Effector CD4-positive, alpha-beta T cell (primary cell): ENCODE measurements around the gene HMGB4.

Source experiments
- DNase-seq: peaks from one replicate; pipeline ENCODE4 v3.0.0-alpha.2; 2020

Gene HMGB4

DNA sequence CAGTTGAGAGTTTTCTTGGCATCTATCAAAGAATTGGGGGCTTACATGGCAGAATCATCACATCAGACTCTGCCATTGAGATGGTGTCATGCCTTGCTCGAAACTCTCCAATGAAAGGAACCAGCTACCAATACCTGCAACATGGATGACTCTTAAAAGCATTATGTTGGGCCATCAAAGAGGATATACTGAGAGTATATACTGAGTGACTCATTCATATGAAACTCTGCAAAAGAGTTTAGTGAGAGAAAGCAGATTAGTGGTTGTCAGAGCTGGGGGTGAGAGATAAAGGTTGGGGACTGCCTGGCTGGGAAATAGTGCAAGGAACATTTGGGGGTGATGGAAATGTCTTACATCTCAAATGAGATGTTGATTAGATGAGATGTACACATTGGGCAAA lies 14.7 kb upstream of the HMGB4 start:
- no peak for DNase-seq

- no peak for DNase-seq
Observed at GRCh38 chr1:33850481-33850880, 13.4 kb upstream of the HMGB4 start.

- DNase-seq = no peak
Observed at GRCh38 chr1:33852711-33853110, 11.2 kb upstream of the HMGB4 start.

DNA sequence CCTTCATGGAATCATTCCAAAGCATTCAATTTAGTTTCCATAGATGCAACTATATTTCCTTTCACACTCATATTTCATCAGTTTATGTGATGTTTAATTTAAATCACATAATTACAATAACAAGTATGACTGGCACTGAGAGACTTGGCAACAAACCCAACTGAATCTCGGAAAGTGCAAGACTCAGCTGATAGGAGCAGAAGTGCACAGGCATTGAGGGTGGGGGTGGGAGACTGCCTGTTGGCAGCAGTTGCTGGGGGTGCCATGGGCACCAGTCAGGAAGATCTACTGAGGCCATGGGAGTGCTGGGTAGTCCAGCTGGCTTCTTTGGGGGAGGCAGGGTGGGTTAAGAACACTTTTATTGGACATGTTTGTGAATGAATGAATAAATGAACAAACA lies 10.4 kb upstream of the HMGB4 start:
- no peak for DNase-seq

DNA sequence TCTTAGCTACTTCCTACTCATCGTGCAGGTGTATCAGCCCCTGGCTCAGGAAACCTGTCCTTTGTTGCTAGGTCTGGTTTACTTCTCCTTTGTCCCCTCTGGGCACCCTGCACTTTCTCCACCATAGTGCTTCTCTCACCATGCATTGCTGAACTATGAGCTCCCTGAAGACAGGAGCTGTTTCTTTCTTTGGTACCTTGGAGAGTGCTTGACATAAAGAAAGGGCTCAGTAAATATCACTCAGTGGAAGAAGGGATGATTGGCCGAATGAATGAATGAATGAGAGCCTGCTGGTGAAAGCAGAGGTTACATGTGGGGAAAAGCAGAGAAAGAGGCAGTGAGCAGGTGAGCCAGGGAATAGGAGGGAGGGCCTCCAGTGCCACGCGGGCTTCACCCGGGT lies 9.8 kb upstream of the HMGB4 start:
- DNase-seq = no peak

GRCh38 chr1:33860671-33861070 lies 3.2 kb upstream of the HMGB4 start:
- no peak for DNase-seq

- DNase-seq = no peak
Observed at GRCh38 chr1:33864460-33865389, 846 bp downstream of the HMGB4 start.

DNA sequence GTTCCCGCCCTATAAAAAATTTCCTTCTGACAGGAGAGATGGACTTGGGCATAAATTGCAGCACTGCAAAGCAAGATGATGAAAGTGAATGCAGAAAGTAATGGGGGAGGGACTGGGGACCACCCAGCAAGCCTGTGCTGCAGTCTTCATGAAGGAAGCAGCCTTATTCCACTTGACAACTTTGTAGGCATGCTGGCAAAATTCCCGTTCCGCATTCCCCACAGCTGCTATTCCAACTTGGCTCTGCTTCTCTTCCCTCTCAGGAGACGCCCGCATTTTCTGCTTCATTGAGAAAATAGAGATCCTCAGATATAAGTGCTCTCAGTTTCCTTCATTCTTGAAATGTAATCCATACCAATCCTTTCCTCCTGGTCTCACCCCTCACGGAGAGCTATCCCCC lies 2.4 kb downstream of the HMGB4 start:
- no peak for DNase-seq

- no peak for DNase-seq
Observed at GRCh38 chr1:33867684-33868083, 3.8 kb downstream of the HMGB4 start.

GRCh38 chr1:33872275-33872674 lies 8.4 kb downstream of the HMGB4 start:
- DNase-seq = no peak

- no peak for DNase-seq
Observed at GRCh38 chr1:33872683-33873082, 8.8 kb downstream of the HMGB4 start.

DNA sequence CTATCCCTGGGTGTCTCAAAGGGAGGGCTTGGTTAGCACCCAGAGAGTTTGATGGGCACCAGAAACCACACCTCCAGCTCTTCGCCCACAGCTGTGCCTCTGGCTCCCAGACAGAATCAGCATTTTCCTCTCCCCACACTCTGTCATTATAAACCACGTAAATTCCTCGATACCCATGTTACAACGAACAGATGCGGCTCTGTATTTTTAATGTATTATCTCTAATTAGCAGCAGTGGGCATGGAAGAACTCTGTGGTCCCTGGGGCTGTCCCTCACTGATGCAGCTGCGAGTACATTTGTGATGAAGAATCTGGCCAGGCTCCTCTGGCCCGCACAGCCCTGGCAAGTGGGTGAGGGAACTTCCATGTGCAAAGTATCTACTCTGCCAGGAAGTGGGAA lies 10.8 kb downstream of the HMGB4 start:
- DNase-seq = no peak

DNA sequence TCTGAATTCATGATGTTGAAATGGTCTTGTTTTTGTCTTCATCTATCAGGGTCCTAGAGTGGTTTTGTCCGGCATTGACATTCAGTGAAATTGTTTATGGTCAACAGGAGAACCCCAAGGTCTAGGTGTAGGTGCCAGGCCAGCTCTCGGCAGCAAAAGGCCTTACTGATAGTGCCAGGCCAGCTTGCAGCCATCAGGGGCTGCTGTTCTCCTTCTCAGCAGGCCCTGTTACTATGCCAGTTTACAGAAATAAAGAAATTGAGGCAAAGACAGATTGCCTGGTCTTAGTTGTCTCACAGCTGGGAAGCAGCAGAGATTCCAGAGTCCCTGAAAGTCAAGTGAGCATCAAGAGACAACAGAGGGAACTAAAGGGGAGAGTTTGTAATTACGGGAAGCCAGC lies 12.0 kb downstream of the HMGB4 start:
- no peak for DNase-seq

GRCh38 chr1:33876970-33877650 lies 13.2 kb downstream of the HMGB4 start:
- no peak for DNase-seq

- DNase-seq = no peak
Observed at GRCh38 chr1:33878392-33878791, 14.5 kb downstream of the HMGB4 start.

DNA sequence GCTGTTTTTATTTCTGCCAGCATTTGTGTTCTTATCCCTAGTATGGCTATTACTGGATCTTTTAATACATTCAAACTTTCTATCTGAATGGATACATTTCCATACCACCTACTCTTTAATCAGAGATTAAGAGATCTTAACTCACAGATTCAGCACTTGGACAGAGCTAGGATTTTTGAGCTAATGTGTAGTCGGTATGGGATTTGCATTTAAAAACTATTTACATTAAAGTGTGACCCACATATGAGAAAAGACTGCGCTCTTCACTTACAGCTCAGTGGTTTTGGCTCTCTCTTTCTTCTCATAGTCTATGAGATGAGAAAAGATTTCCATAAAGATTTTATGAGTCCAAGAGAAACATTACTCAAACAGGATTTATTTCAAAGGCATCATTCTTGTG lies 16.4 kb downstream of the HMGB4 start:
- DNase-seq = no peak

- no peak for DNase-seq
Observed at GRCh38 chr1:33886496-33886895, 22.6 kb downstream of the HMGB4 start.

DNA sequence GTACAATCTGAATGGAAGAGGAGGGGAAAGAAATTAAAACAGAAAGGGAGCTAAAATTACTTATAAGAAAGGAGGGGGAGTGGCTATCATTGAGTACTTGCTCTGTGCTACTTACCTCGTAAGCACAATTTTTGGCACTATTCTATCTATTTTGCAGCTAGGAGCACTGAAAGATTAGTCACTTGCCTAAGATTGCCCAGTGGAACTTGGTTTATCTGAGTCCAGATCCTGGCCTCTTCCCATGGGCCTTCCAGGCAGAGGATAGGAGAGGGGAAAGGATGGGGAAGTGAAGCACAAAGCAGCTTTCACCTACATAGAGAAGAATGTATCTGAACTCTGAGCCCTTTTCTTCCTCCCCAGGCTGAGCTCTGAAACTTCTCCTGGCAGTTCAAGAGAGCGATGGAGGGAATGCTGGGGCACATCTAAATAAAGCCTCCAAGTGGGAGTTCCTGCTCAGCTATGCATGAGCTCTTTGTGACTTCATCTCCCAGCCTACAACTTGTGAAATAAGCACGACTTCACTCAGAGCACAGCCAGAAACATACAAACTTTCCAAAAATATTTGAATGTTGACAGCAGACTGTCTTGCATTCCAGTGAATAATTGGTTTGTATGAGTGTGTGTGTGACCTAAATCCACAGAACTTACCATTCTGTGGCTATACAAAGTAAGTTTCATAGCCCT lies 29.4 kb downstream of the HMGB4 start:
- DNase-seq = no peak

GRCh38 chr1:33895396-33895795 lies 31.5 kb downstream of the HMGB4 start:
- DNase-seq = no peak

GRCh38 chr1:33895976-33896375 lies 32.1 kb downstream of the HMGB4 start:
- DNase-seq = no peak

GRCh38 chr1:33897092-33897725 lies 33.3 kb downstream of the HMGB4 start:
- no peak for DNase-seq

DNA sequence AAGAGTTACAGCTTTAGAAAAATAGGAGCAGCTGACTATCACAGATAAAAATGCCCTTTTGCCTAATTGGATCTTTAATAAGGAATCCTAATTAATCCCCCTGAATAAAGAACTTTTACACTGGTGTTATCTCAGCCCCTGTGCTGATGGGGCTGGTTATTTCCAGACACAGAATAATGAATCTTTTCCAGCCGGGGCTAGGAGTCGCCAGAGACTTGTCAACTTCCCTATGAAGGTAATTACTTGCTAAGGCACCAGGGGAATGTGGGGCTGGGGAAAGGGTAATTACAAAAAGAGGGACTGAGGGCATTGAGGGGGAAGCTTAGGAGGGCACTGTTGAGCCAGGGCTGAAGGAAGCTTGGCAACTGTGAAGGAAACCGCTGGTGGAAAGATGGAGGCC lies 34.5 kb downstream of the HMGB4 start:
- DNase-seq = no peak

- DNase-seq = no peak
Observed at GRCh38 chr1:33898881-33899280, 35.0 kb downstream of the HMGB4 start.
